Loucy (cell line): ENCODE data around the gene SULT1A3.
"Not testable (repeated sequence)": the region's sequence is repeated elsewhere in the genome, so short reads cannot be mapped to it uniquely, and the experiment has no call there.

ENCODE experiments used
- H2AFZ ChIP-seq: fragments of 200-600 bp; sonication (generic); 2 replicates; pipeline ENCODE4 v1.6.0; 2016; ENCODE audit warnings: antibody characterized with exemption, mild to moderate bottlenecking, low read length, moderate library complexity
- H3F3A ChIP-seq: fragments of 200-600 bp; 2 replicates; pipeline ENCODE4 v1.6.0; 2016; ENCODE audit warnings: antibody characterized with exemption, low read depth, mild to moderate bottlenecking
- H3K27me3 ChIP-seq: fragments of 200-600 bp; sonication (generic); 2 replicates; pipeline ENCODE4 v1.6.1; 2014; ENCODE audit warnings: low read length, mild to moderate bottlenecking; ENCODE audit not compliant: insufficient read depth, poor library complexity, severe bottlenecking
- H3K36me3 ChIP-seq: fragments of 200-600 bp; sonication (generic); 2 replicates; pipeline ENCODE4 v1.6.1; 2016; ENCODE audit warnings: low read length; ENCODE audit not compliant: insufficient read depth
- H3K4me1 ChIP-seq: fragments of 200-600 bp; sonication (generic); 2 replicates; pipeline ENCODE4 v1.5.1; 2014; ENCODE audit warnings: low read length, mild to moderate bottlenecking; ENCODE audit not compliant: insufficient read depth, poor library complexity, severe bottlenecking
- H3K4me2 ChIP-seq: fragments of 200-600 bp; sonication (generic); 2 replicates; pipeline ENCODE4 v1.6.0; 2014; ENCODE audit warnings: antibody characterized with exemption, low read length, low read depth, mild to moderate bottlenecking; ENCODE audit not compliant: poor library complexity, severe bottlenecking
- H3K4me3 ChIP-seq: fragments of 200-600 bp; sonication (generic); 2 replicates; pipeline ENCODE4 v1.5.1; 2014; ENCODE audit warnings: low read length, mild to moderate bottlenecking, mixed read lengths; ENCODE audit not compliant: poor library complexity, severe bottlenecking
- H3K79me2 ChIP-seq: fragments of 200-600 bp; sonication (generic); 2 replicates; pipeline ENCODE4 v1.6.1; 2014; ENCODE audit warnings: low read length; ENCODE audit not compliant: insufficient read depth
- H3K9ac ChIP-seq: fragments of 200-600 bp; sonication (generic); 2 replicates; pipeline ENCODE4 v1.6.0; 2014; ENCODE audit warnings: mild to moderate bottlenecking, low read depth, low read length, moderate library complexity; ENCODE audit not compliant: poor library complexity, severe bottlenecking
- H3K9me2 ChIP-seq: fragments of 200-600 bp; sonication (generic); replicated peaks from 2 replicates; pipeline ENCODE4 v1.6.1; 2016; ENCODE audit warnings: low read depth, low read length, mixed read lengths
- H3K9me3 ChIP-seq: fragments of 200-600 bp; sonication (generic); 2 replicates; pipeline ENCODE4 v1.6.1; 2014; ENCODE audit warnings: mild to moderate bottlenecking, antibody characterized with exemption, low read length, low read depth; ENCODE audit not compliant: insufficient read depth
- H4K20me1 ChIP-seq: fragments of 200-600 bp; sonication (generic); 2 replicates; pipeline ENCODE4 v1.6.0; 2014; ENCODE audit warnings: antibody characterized with exemption, low read length, mild to moderate bottlenecking; ENCODE audit not compliant: insufficient read depth, poor library complexity, severe bottlenecking
- CTCF ChIP-seq: fragments of 200-600 bp; sonication (generic); conservative IDR thresholded peaks from 2 replicates; pipeline ENCODE4 v1.5.1; 2014; ENCODE audit warnings: mild to moderate bottlenecking, antibody characterized with exemption, low read length
- EZH2phosphoT487 ChIP-seq: fragments of 200-600 bp; IDR thresholded peaks from 2 replicates; pipeline ENCODE4 v1.6.1; 2018; ENCODE audit warnings: antibody characterized with exemption, mild to moderate bottlenecking, moderate library complexity, borderline replicate concordance

Gene SULT1A3

GRCh38 chr16:30157214-30157613 lies 41.8 kb upstream of the SULT1A3 start:
- Histone ChIP-seq H4K20me1 (no peaks in the 10 kb centered on the region), H2AFZ (no peak overlapping the region), H3K79me2 (no peaks in the 10 kb centered on the region), H3K4me1 (no peaks in the 10 kb centered on the region), H3F3A (no peaks in the 10 kb centered on the region), H3K9me3 (no peaks in the 10 kb centered on the region), H3K36me3 (no peaks in the 10 kb centered on the region), H3K9ac (no peak overlapping the region), H3K4me3 (no peak overlapping the region), H3K4me2 (no peak overlapping the region), H3K27me3 (no peaks in the 10 kb centered on the region), H3K9me2 (no peaks in the 10 kb centered on the region)
- TF ChIP-seq EZH2phosphoT487 (no peak), CTCF (no peak)

GRCh38 chr16:30163538-30163937 lies 35.5 kb upstream of the SULT1A3 start:
- no peak overlapping the region for H3K9ac ChIP-seq
- H3K9me3 ChIP-seq = no peaks in the 10 kb centered on the region
- H3K4me2 ChIP-seq = no peak overlapping the region
- H3F3A ChIP-seq = no peaks in the 10 kb centered on the region
- no peak overlapping the region for H2AFZ ChIP-seq
- H4K20me1 ChIP-seq = no peaks in the 10 kb centered on the region
- no peaks in the 10 kb centered on the region for H3K36me3 ChIP-seq
- no peaks in the 10 kb centered on the region for H3K27me3 ChIP-seq
- H3K79me2 ChIP-seq = no peaks in the 10 kb centered on the region
- TF ChIP-seq CTCF (no peak), EZH2phosphoT487 (no peak)
- H3K9me2 ChIP-seq = no peaks in the 10 kb centered on the region
- H3K4me1 ChIP-seq = peaks cover 5% of the 10 kb centered on the region
- H3K4me3 ChIP-seq = no peak overlapping the region

GRCh38 chr16:30166202-30166902 lies 32.7 kb upstream of the SULT1A3 start:
- Histone ChIP-seq H3K4me2 (no peak overlapping the region), H3K79me2 (no peaks in the 10 kb centered on the region), H3F3A (no peaks in the 10 kb centered on the region), H3K9me2 (no peaks in the 10 kb centered on the region), H3K4me3 (no peak overlapping the region), H4K20me1 (no peaks in the 10 kb centered on the region), H3K36me3 (no peaks in the 10 kb centered on the region), H3K27me3 (no peaks in the 10 kb centered on the region), H3K9me3 (no peaks in the 10 kb centered on the region), H3K4me1 (peaks cover 5% of the 10 kb centered on the region), H2AFZ (0 out of 2 replicates have a peak overlapping the region, but pooled peaks have one; percentile 7), H3K9ac (no peak overlapping the region)
- TF ChIP-seq EZH2phosphoT487 = no peak
- TF ChIP-seq CTCF = no peak

- H3F3A ChIP-seq, H3K4me3 ChIP-seq, H3K9ac ChIP-seq, H3K36me3 ChIP-seq, H3K9me3 ChIP-seq, H3K27me3 ChIP-seq, H3K9me2 ChIP-seq, H3K4me2 ChIP-seq, H3K79me2 ChIP-seq, H2AFZ ChIP-seq, H4K20me1 ChIP-seq, H3K4me1 ChIP-seq: not testable (repeated sequence)
Observed at GRCh38 chr16:30168746-30169145, 30.3 kb upstream of the SULT1A3 start.

GRCh38 chr16:30169416-30169815 lies 29.6 kb upstream of the SULT1A3 start:
- not testable (repeated sequence) for H3K79me2 ChIP-seq, H3K9ac ChIP-seq, H3K36me3 ChIP-seq, H3K4me3 ChIP-seq, H3F3A ChIP-seq, H3K27me3 ChIP-seq, H2AFZ ChIP-seq, H3K9me3 ChIP-seq, H3K4me2 ChIP-seq, H3K9me2 ChIP-seq, H4K20me1 ChIP-seq, H3K4me1 ChIP-seq
